GM12878 (cell line): Measurements from ENCODE around the gene SERBP1. TPM values are rescaled to one million over a fixed set of nuclear protein-coding genes. Genes with fewer than 3 reads are reported as not detected.
A peak's percentile ranks its signal among the peaks of the same experiment; 100 is the strongest.

Experiments
- BMI1 ChIP-seq: fragments of 450-650 bp; IDR thresholded peaks from 2 replicates; pipeline ENCODE4 v1.6.1; 2016; ENCODE audit warnings: mild to moderate bottlenecking, moderate library complexity, borderline replicate concordance
- CBFB ChIP-seq: IDR thresholded peaks from 2 replicates; pipeline ENCODE4 v1.6.1; 2016; ENCODE audit warnings: antibody characterized with exemption, low read depth
- CEBPB ChIP-seq, 2 experiments: fragments of 150-350 bp in 1 of 2; IDR thresholded peaks; 2 replicates each; pipeline ENCODE4 v1.6.1; 2012 to 2014; ENCODE audit warnings: low read depth in 2 of 2, low read length in 2 of 2, borderline replicate concordance in 1 of 2, inconsistent platforms in 1 of 2
- CHD4 ChIP-seq: fragments of 200-600 bp; sonication (generic); IDR thresholded peaks from 2 replicates; pipeline ENCODE4 v1.6.1; 2016; ENCODE audit warnings: mild to moderate bottlenecking
- EED ChIP-seq: sonication (generic); IDR thresholded peaks from 2 replicates; pipeline ENCODE4 v1.6.1; 2016; ENCODE audit warnings: antibody characterized with exemption, low read depth
- GABPA ChIP-seq: IDR thresholded peaks from 2 replicates; pipeline ENCODE4 v1.6.1; 2014; ENCODE audit warnings: antibody characterized with exemption, low read depth, mild to moderate bottlenecking, inconsistent platforms
- KLF5 ChIP-seq: fragments of 450-650 bp; IDR thresholded peaks from 2 replicates; pipeline ENCODE4 v1.6.1; 2014; ENCODE audit warnings: mild to moderate bottlenecking; ENCODE audit not compliant: partially characterized antibody
- NRF1 ChIP-seq: conservative IDR thresholded peaks from 2 replicates; pipeline ENCODE4 v1.6.1; 2011; ENCODE audit warnings: mild to moderate bottlenecking, low read depth, low read length, improper control_type of control experiment
- SIN3A ChIP-seq: IDR thresholded peaks from 2 replicates; pipeline ENCODE4 v1.6.1; 2012; ENCODE audit warnings: low read depth, low read length, improper control_type of control experiment
- SUPT20H ChIP-seq: IDR thresholded peaks from 2 replicates; pipeline ENCODE4 v1.6.1; 2011; ENCODE audit warnings: low read depth, mild to moderate bottlenecking, low read length, moderate library complexity, borderline replicate concordance; ENCODE audit not compliant: control insufficient read depth
- ZBTB11 ChIP-seq: fragments of 450-650 bp; formaldehyde crosslinking; IDR thresholded peaks from 2 replicates; pipeline ENCODE4 v1.5.0; 2022; ENCODE audit warnings: mild to moderate bottlenecking, missing genetic modification characterization
- ZBTB4 ChIP-seq: fragments of 450-650 bp; formaldehyde crosslinking; IDR thresholded peaks from 2 replicates; pipeline ENCODE4 v1.4.0; 2022; ENCODE audit warnings: mild to moderate bottlenecking, moderate library complexity
- ZNF274 ChIP-seq: IDR thresholded peaks from one replicate; pipeline ENCODE4 v1.8.0; 2011; ENCODE audit not compliant: insufficient read length, insufficient read depth
- polyA plus RNA-seq, 11 experiments: library from polyadenylated mRNA; depleted of rRNA in 4 of 11; unstranded in 6 of 11; stranded (reverse) in 5 of 11; fragments of >200 nt; fragmentation: Nextera tagmentation in 4 of 11; fragmentation: Illumina TruSeq in 1 of 11; extraction: Ambion mirVana in 4 of 11; extraction: Trizol in 1 of 11; gene quantifications; 1 replicate in 1 of 11; 2 replicates in 10 of 11; pipeline versions ENCODE4 v1.2.1 to v1.2.3, GENCODE V29; 2011 to 2016; ENCODE audit warnings: inconsistent platforms in 2 of 11, missing spikeins in 2 of 11, low read depth in 1 of 11
- total RNA-seq, 4 experiments: library from RNA; depleted of rRNA in 3 of 4; stranded (reverse); fragments of >200 nt in 3 of 4; fragmentation: Illumina TruSeq in 1 of 4; extraction: Trizol in 1 of 4; gene quantifications; 2 replicates each; pipeline versions ENCODE4 v1.2.1 to v1.2.3, GENCODE V29; 2013 to 2021
- TF ChIP-seq, protein P1 (sequence below): fragments of 450-650 bp; formaldehyde crosslinking; IDR thresholded peaks from 2 replicates; pipeline ENCODE4 v1.4.0; 2020; ENCODE audit warnings: mild to moderate bottlenecking, moderate library complexity
- TF ChIP-seq, protein P2 (sequence below): IDR thresholded peaks from 2 replicates; pipeline ENCODE4 v1.6.1; 2011; ENCODE audit warnings: borderline replicate concordance, low read depth, mild to moderate bottlenecking, moderate library complexity, low read length; ENCODE audit not compliant: insufficient read depth, poor library complexity, severe bottlenecking

Gene SERBP1
- total and polyA plus RNA-seq, 10 of the 15 experiments (the other 5 are each of a cell fraction or from before 2014, with no cell fraction given): 76.7 to 509 (median 384) TPM

GRCh38 chr1:67430358-67431155, at the start of gene SERBP1 (continued):
- TF ChIP-seq, protein P1, sequence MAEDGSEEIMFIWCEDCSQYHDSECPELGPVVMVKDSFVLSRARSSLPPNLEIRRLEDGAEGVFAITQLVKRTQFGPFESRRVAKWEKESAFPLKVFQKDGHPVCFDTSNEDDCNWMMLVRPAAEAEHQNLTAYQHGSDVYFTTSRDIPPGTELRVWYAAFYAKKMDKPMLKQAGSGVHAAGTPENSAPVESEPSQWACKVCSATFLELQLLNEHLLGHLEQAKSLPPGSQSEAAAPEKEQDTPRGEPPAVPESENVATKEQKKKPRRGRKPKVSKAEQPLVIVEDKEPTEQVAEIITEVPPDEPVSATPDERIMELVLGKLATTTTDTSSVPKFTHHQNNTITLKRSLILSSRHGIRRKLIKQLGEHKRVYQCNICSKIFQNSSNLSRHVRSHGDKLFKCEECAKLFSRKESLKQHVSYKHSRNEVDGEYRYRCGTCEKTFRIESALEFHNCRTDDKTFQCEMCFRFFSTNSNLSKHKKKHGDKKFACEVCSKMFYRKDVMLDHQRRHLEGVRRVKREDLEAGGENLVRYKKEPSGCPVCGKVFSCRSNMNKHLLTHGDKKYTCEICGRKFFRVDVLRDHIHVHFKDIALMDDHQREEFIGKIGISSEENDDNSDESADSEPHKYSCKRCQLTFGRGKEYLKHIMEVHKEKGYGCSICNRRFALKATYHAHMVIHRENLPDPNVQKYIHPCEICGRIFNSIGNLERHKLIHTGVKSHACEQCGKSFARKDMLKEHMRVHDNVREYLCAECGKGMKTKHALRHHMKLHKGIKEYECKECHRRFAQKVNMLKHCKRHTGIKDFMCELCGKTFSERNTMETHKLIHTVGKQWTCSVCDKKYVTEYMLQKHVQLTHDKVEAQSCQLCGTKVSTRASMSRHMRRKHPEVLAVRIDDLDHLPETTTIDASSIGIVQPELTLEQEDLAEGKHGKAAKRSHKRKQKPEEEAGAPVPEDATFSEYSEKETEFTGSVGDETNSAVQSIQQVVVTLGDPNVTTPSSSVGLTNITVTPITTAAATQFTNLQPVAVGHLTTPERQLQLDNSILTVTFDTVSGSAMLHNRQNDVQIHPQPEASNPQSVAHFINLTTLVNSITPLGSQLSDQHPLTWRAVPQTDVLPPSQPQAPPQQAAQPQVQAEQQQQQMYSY (CRISPR knock-in tag): no peak
- TF ChIP-seq KLF5 (peak; percentile 40), GABPA (peak; percentile 88), BMI1 (no peak), ZNF274 (no peak), CHD4 (no peak), SIN3A (peak; percentile 55; the same call in 1 of the 2 replicates), ZBTB11 (CRISPR knock-in tag) (no peak), EED (peak; percentile 63), CBFB (peak; percentile 86), NRF1 (no peak), CEBPB (IDR thresholded peaks at IDR 0.05; ENCODE audit: borderline replicate concordance in 1 of 2, low read depth in 2 of 2, low read length in 2 of 2) (no peak), SUPT20H (no peak), ZBTB4 (CRISPR knock-in tag) (no peak)
- TF ChIP-seq, protein P2, sequence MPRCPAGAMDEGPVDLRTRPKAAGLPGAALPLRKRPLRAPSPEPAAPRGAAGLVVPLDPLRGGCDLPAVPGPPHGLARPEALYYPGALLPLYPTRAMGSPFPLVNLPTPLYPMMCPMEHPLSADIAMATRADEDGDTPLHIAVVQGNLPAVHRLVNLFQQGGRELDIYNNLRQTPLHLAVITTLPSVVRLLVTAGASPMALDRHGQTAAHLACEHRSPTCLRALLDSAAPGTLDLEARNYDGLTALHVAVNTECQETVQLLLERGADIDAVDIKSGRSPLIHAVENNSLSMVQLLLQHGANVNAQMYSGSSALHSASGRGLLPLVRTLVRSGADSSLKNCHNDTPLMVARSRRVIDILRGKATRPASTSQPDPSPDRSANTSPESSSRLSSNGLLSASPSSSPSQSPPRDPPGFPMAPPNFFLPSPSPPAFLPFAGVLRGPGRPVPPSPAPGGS: no peak
